K562 (cell line): Measurements from ENCODE around the gene IL10.

Experiments used
- CREB1 ChIP-seq, 2 experiments: sonication (generic) in 1 of 2; formaldehyde crosslinking in 1 of 2; IDR thresholded peaks; 2 replicates each; pipeline versions ENCODE4 v1.6.1 to v1.8.0; 2012 to 2022; ENCODE audit warnings: inconsistent platforms in 1 of 2, mild to moderate bottlenecking in 1 of 2, missing genetic modification reagents in 1 of 2, moderate library complexity in 1 of 2
- FOXJ3 ChIP-seq: sonication (generic); formaldehyde crosslinking; IDR thresholded peaks from 2 replicates; pipeline ENCODE4 v1.4.0; 2020; ENCODE audit warnings: mild to moderate bottlenecking, missing genetic modification reagents
- JUNB ChIP-seq: fragments of 450-650 bp; formaldehyde crosslinking; conservative IDR thresholded peaks from 2 replicates; pipeline ENCODE4 v1.4.0; 2020; ENCODE audit warnings: mild to moderate bottlenecking
- NCOA2 ChIP-seq, 2 experiments: fragments of 450-650 bp; IDR thresholded peaks; 2 replicates each; pipeline ENCODE4 v1.6.1; 2018; ENCODE audit warnings: mild to moderate bottlenecking in 2 of 2, moderate library complexity in 1 of 2; ENCODE audit not compliant: partially characterized antibody in 2 of 2
- POLR2A ChIP-seq: fragments of 450-650 bp; conservative IDR thresholded peaks from 2 replicates; pipeline ENCODE4 v1.6.1; 2016
- RFX5 ChIP-seq: IDR thresholded peaks from 2 replicates; pipeline ENCODE4 v1.6.1; 2011; ENCODE audit warnings: low read depth, mild to moderate bottlenecking, improper control_type of control experiment, low read length
- TBP ChIP-seq: optimal IDR thresholded peaks from 2 replicates; pipeline ENCODE3; 2011; ENCODE audit warnings: low read depth, low read length, improper control_type of control experiment
- ZNF263 ChIP-seq: sonication (generic); formaldehyde crosslinking; IDR thresholded peaks from 2 replicates; pipeline ENCODE4 v1.8.0; 2022; ENCODE audit warnings: mild to moderate bottlenecking, missing genetic modification reagents, borderline replicate concordance
- TF ChIP-seq, protein P1 (sequence below): sonication (generic); formaldehyde crosslinking; IDR thresholded peaks from 2 replicates; pipeline ENCODE4 v1.8.1; 2022; ENCODE audit warnings: missing genetic modification reagents
- TF ChIP-seq, protein P2 (sequence below), 3 experiments: IDR thresholded peaks in 2 of 3; conservative IDR thresholded peaks in 1 of 3; 2 replicates each; pipeline ENCODE4 v1.5.1; 2011 to 2012; ENCODE audit warnings: low read length in 3 of 3, mild to moderate bottlenecking in 3 of 3, control low read depth in 2 of 3, improper control_type of control experiment in 1 of 3, inconsistent platforms in 1 of 3, low read depth in 1 of 3, mixed read lengths in 1 of 3, moderate library complexity in 1 of 3; ENCODE audit not compliant: insufficient read depth in 2 of 3
- TF ChIP-seq, protein P3 (sequence below), 2 experiments: fragments of 450-650 bp; formaldehyde crosslinking in 1 of 2; IDR thresholded peaks; 2 replicates each; pipeline versions ENCODE4 v1.4.0 to v1.6.1; 2014 to 2020; ENCODE audit warnings: mild to moderate bottlenecking in 2 of 2, borderline replicate concordance in 1 of 2, low read depth in 1 of 2
- TF ChIP-seq, protein P4 (sequence below): fragments of 250-450 bp; sonication (Bioruptor Pico); IDR thresholded peaks from 2 replicates; pipeline ENCODE4 v1.5.0; 2021

DNA sequence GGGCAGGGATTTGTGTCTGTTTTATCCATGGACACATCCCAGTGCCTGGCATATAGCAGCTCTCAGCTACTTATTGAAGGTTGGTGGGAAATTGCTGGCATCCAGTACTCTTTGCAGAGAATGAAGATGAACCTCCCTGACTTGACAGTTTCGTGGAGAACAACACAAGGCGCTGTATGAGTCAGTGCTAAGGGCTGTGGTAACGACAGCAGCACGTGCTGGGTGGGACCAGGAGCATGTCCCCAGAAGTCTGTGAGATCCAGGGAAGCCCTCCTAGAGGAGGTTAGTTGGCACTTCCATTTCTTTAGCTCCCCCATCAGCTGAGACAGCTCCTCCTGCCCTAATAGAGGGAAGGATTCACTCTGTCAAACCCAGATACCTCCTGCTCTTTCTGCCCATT, 27.6 kb downstream of the IL10 start:
- no peak for TF ChIP-seq FOXJ3 (CRISPR knock-in tag)
- TF ChIP-seq, protein P1, sequence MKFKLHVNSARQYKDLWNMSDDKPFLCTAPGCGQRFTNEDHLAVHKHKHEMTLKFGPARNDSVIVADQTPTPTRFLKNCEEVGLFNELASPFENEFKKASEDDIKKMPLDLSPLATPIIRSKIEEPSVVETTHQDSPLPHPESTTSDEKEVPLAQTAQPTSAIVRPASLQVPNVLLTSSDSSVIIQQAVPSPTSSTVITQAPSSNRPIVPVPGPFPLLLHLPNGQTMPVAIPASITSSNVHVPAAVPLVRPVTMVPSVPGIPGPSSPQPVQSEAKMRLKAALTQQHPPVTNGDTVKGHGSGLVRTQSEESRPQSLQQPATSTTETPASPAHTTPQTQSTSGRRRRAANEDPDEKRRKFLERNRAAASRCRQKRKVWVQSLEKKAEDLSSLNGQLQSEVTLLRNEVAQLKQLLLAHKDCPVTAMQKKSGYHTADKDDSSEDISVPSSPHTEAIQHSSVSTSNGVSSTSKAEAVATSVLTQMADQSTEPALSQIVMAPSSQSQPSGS (CRISPR knock-in tag), result no peak
- no peak for TF ChIP-seq NCOA2 (IDR thresholded peaks at IDR 0.05; ENCODE audit: partially characterized antibody in 2 of 2)
- TF ChIP-seq, protein P2, sequence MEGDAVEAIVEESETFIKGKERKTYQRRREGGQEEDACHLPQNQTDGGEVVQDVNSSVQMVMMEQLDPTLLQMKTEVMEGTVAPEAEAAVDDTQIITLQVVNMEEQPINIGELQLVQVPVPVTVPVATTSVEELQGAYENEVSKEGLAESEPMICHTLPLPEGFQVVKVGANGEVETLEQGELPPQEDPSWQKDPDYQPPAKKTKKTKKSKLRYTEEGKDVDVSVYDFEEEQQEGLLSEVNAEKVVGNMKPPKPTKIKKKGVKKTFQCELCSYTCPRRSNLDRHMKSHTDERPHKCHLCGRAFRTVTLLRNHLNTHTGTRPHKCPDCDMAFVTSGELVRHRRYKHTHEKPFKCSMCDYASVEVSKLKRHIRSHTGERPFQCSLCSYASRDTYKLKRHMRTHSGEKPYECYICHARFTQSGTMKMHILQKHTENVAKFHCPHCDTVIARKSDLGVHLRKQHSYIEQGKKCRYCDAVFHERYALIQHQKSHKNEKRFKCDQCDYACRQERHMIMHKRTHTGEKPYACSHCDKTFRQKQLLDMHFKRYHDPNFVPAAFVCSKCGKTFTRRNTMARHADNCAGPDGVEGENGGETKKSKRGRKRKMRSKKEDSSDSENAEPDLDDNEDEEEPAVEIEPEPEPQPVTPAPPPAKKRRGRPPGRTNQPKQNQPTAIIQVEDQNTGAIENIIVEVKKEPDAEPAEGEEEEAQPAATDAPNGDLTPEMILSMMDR (IDR thresholded peaks at IDR 0.05 in 2 of 3, conservative IDR thresholded peaks at IDR 0.05 in 1 of 3; ENCODE audit: insufficient read depth in 2 of 3, low read depth in 1 of 3, low read length in 3 of 3), result no peak
- no peak for TF ChIP-seq RFX5
- no peak for TF ChIP-seq ZNF263
- TF ChIP-seq, protein P3, sequence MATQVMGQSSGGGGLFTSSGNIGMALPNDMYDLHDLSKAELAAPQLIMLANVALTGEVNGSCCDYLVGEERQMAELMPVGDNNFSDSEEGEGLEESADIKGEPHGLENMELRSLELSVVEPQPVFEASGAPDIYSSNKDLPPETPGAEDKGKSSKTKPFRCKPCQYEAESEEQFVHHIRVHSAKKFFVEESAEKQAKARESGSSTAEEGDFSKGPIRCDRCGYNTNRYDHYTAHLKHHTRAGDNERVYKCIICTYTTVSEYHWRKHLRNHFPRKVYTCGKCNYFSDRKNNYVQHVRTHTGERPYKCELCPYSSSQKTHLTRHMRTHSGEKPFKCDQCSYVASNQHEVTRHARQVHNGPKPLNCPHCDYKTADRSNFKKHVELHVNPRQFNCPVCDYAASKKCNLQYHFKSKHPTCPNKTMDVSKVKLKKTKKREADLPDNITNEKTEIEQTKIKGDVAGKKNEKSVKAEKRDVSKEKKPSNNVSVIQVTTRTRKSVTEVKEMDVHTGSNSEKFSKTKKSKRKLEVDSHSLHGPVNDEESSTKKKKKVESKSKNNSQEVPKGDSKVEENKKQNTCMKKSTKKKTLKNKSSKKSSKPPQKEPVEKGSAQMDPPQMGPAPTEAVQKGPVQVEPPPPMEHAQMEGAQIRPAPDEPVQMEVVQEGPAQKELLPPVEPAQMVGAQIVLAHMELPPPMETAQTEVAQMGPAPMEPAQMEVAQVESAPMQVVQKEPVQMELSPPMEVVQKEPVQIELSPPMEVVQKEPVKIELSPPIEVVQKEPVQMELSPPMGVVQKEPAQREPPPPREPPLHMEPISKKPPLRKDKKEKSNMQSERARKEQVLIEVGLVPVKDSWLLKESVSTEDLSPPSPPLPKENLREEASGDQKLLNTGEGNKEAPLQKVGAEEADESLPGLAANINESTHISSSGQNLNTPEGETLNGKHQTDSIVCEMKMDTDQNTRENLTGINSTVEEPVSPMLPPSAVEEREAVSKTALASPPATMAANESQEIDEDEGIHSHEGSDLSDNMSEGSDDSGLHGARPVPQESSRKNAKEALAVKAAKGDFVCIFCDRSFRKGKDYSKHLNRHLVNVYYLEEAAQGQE (IDR thresholded peaks at IDR 0.05; ENCODE audit: borderline replicate concordance), result no peak
- TF ChIP-seq, protein P3 (CRISPR knock-in tag; IDR thresholded peaks at IDR 0.05; ENCODE audit: low read depth), result no peak
- no peak for TF ChIP-seq POLR2A
- TF ChIP-seq, protein P4, sequence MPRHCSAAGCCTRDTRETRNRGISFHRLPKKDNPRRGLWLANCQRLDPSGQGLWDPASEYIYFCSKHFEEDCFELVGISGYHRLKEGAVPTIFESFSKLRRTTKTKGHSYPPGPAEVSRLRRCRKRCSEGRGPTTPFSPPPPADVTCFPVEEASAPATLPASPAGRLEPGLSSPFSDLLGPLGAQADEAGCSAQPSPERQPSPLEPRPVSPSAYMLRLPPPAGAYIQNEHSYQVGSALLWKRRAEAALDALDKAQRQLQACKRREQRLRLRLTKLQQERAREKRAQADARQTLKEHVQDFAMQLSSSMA (CRISPR knock-in tag), result no peak
- TF ChIP-seq CREB1 (IDR thresholded peaks at IDR 0.05), result no peak
- no peak for TF ChIP-seq CREB1 (CRISPR knock-in tag; IDR thresholded peaks at IDR 0.05)
- TF ChIP-seq TBP, result no peak
- TF ChIP-seq JUNB, result no peak
